Sigmoid colon (tissue), 7 donors: ENCODE data around the gene KIF11. TPM values are rescaled to one million over a fixed set of nuclear protein-coding genes. Genes with fewer than 3 reads are reported as not detected.

ENCODE experiments used
- DNase-seq: peaks from one replicate; pipeline ENCODE4 v3.0.0-alpha.2; 2019
- H3K27ac ChIP-seq, 4 donors: fragments of 200-600 bp; sonication (generic); one replicate each; pipeline ENCODE4 v1.5.1; 2016 to 2019; ENCODE audit warnings: mild to moderate bottlenecking in 1 of 4
- H3K27me3 ChIP-seq, 3 donors: fragments of 200-600 bp; sonication (generic); one replicate each; pipeline ENCODE4 v1.5.1; 2019; ENCODE audit warnings: mild to moderate bottlenecking in 1 of 3
- H3K36me3 ChIP-seq, 4 donors: fragments of 200-600 bp; sonication (generic); one replicate each; pipeline ENCODE4 v1.5.1; 2016 to 2019
- H3K4me1 ChIP-seq, 4 donors: fragments of 200-600 bp; sonication (generic); one replicate each; pipeline ENCODE4 v1.5.1; 2017 to 2019
- H3K4me3 ChIP-seq, 4 donors: fragments of 200-600 bp; sonication (generic); one replicate each; pipeline ENCODE4 v1.5.1; 2017 to 2019; ENCODE audit warnings: mild to moderate bottlenecking in 2 of 4, moderate library complexity in 1 of 4
- H3K9me3 ChIP-seq, 4 donors: fragments of 200-600 bp in 3 of 4; sonication (generic) in 3 of 4; one replicate each; pipeline versions ENCODE4 v1.5.1 to v1.6.1; 2013 to 2019
- EP300 ChIP-seq, 4 donors: sonication (generic); formaldehyde crosslinking; IDR thresholded peaks; one replicate each; pipeline ENCODE4 v1.6.1; 2017; ENCODE audit warnings: antibody characterized with exemption in 4 of 4
- POLR2A ChIP-seq, 2 donors: fragments of 450-650 bp; IDR thresholded peaks; one replicate each; pipeline ENCODE4 v1.6.1; 2016; ENCODE audit warnings: antibody characterized with exemption in 2 of 2, mild to moderate bottlenecking in 2 of 2, moderate library complexity in 2 of 2
- POLR2AphosphoS5 ChIP-seq, 4 donors: sonication (generic); formaldehyde crosslinking; IDR thresholded peaks; one replicate each; pipeline ENCODE4 v1.6.1; 2017; ENCODE audit warnings: antibody characterized with exemption in 4 of 4
- WGBS, 2 donors: extraction: QIAGEN DNeasy Blood & Tissue Kit; methylation state at CpG; one replicate each; pipeline ENCODE4 v1.1.7; 2013; 5-methylcytosine and 5-hydroxymethylcytosine counted together
- intact Hi-C: fragments of 100-400 bp; cut with DNase I; formaldehyde crosslinking; loops from one replicate; pipeline ENCODE4 v1.15.1; 2023
- polyA plus RNA-seq, 3 donors: library from polyadenylated mRNA; stranded (reverse); fragments of 200-250 nt; gene quantifications; one replicate each; pipeline ENCODE4 v1.2.3, GENCODE V29; 2013
- small RNA-seq, 3 donors: library from RNA; depleted of rRNA; stranded (forward); fragments of <200 nt; gene quantifications; one replicate each; pipeline ENCODE3, GENCODE V24; 2016
- total RNA-seq, 4 donors: library from RNA; depleted of rRNA; stranded (reverse); fragments of >200 nt; gene quantifications; one replicate each; pipeline ENCODE4 v1.1.0, GENCODE V29; 2016
- TF ChIP-seq, protein P1 (sequence below), 4 experiments: fragments of 450-650 bp in 3 of 4; fragments of 200-600 bp in 1 of 4; IDR thresholded peaks; one replicate each; pipeline ENCODE4 v1.5.1; 2016 to 2019; ENCODE audit warnings: antibody characterized with exemption in 4 of 4, mild to moderate bottlenecking in 3 of 4, moderate library complexity in 2 of 4
- donor health status: healthy with polysubstance abuse.
- donor health status: Bipolar disorder and iron deficiency.
- donor health status: healthy.

KIF11 gene
- total and polyA plus RNA-seq, 7 donors = 0.16 to 10.1 (median 0.95) TPM

DNA sequence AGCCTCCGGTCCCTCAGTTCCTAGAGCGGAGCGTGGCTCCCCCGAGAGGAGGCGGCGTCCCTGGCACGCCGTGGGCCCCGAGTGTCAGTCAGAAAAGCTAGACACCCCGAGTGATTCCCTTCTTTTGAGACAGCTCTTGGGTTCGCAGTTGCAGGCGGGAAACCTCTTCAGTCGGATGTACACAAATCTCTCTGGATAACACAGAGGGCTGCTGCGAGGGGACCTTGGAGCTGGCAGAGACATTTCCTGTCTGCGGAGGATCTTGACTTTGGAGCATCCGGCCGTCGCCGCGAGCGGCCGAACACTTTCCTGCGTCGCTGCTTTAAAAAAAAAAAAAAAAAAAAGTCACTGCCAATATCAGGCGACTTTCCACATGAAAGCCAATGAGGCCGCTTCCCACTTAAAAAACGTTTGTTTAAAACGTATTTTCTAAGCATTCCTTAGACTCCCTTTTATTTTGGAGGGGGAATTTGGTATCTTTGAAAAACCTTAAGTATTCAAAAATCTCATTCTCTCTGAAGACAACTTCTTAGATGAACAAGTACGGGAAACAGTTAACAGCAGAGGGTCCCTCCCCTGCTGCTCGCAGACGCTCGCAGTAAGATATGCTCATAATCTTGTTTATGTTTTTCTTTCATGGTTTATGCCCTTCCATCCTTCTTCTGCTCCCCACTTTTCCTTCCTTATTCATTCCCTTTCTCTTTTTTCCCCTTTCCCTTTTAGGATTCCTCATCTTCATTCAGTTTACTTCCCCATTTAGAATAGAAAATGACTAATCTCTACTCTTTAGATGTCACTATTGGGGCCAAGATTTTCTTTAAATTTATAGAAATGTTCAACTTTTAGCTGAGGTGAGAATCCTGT, 106.8 kb downstream of the KIF11 start:
- intact Hi-C loops = loop anchor here (2.0 to 10.0 kb wide), 2 partner anchors 57 to 185 kb away; no protein-coding TSS in a partner anchor
- H3K27me3 ChIP-seq = peaks cover 0 to 14% (median 0%) of the 10 kb centered on the region in 3 donors
- H3K4me1 ChIP-seq = peaks cover 0 to 18% (median 6%) of the 10 kb centered on the region in 4 donors
- H3K9me3 ChIP-seq = no peaks in the 10 kb centered on the region
- TF ChIP-seq POLR2AphosphoS5 (IDR thresholded peaks at IDR 0.05) (no peak), EP300 (IDR thresholded peaks at IDR 0.05) (no peak), POLR2A (IDR thresholded peaks at IDR 0.05) (no peak)
- TF ChIP-seq, protein P1, sequence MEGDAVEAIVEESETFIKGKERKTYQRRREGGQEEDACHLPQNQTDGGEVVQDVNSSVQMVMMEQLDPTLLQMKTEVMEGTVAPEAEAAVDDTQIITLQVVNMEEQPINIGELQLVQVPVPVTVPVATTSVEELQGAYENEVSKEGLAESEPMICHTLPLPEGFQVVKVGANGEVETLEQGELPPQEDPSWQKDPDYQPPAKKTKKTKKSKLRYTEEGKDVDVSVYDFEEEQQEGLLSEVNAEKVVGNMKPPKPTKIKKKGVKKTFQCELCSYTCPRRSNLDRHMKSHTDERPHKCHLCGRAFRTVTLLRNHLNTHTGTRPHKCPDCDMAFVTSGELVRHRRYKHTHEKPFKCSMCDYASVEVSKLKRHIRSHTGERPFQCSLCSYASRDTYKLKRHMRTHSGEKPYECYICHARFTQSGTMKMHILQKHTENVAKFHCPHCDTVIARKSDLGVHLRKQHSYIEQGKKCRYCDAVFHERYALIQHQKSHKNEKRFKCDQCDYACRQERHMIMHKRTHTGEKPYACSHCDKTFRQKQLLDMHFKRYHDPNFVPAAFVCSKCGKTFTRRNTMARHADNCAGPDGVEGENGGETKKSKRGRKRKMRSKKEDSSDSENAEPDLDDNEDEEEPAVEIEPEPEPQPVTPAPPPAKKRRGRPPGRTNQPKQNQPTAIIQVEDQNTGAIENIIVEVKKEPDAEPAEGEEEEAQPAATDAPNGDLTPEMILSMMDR (IDR thresholded peaks at IDR 0.05) = no peak
- no peak for DNase-seq
- WGBS, 2 donors = 3 to 5% methylated on average over 32 of the region's 32 CpGs
- H3K36me3 ChIP-seq = no peaks in the 10 kb centered on the region
- H3K4me3 ChIP-seq = peak overlapping the region; percentile 18 to 53 (median 44)
- H3K27ac ChIP-seq = peak overlapping the region; percentile 52 to 83 (median 68)

DNA sequence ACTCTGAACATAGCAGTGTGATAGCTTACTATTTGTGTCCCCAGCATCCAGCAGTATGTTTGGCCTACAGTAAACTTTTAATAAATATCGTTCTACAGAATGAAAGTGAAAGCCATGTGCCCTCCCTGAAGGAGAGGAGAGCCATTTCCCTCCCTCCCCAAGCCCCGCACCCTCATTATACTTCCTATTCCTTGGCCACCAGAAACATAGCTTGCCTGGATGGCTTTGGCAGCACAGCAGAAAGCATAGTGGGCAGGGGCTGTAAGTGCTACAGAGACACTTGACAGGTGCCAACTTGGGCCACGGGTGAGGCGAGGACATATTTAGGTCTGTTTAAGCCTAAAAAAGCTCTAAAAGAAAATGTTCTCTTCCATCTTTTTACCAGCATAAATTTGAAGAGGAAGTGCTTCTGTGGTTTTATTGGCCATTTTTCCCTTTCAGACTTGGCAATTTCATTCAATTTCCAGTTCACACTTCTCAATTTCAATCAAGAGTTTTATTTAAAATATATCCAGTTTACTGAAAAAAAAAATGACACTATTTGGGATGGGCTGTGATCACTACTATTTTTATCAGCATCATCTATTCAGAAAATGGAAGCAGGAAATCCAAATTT, 109.5 kb downstream of the KIF11 start:
- Histone ChIP-seq H3K4me3 (no peak overlapping the region), H3K36me3 (no peaks in the 10 kb centered on the region), H3K27ac (no peak overlapping the region), H3K9me3 (no peaks in the 10 kb centered on the region), H3K27me3 (no peaks in the 10 kb centered on the region), H3K4me1 (peaks cover 0 to 12% (median 4%) of the 10 kb centered on the region in 4 donors)
- DNase-seq = no peak
- 41 to 57% methylated on average over 4 of the region's 4 CpGs for WGBS, 2 donors
- TF ChIP-seq, protein P1 (IDR thresholded peaks at IDR 0.05) = no peak
- TF ChIP-seq POLR2AphosphoS5 (IDR thresholded peaks at IDR 0.05) (no peak), EP300 (IDR thresholded peaks at IDR 0.05) (no peak), POLR2A (IDR thresholded peaks at IDR 0.05) (no peak)
- intact Hi-C loops = no loop called here

Small RNA genes lying within 50 kb of the gene (small RNA-seq; reads per million reads assigned to genes)
- gene RN7SL644P = 0 reads per million in 3 donors

Other genes with a start within 250 kb of the KIF11 start
- gene IDE, start 19.0 kb upstream of the KIF11 start, total RNA-seq = 10 to 100 TPM; 23.3 to 32.9 (median 28.8) TPM
- gene IDE, start 19.0 kb upstream of the KIF11 start, polyA plus RNA-seq = 10 to 100 TPM in 1 of 3 donors, 1 to 10 TPM in 2; 7.8 to 12.3 (median 9.6) TPM
- gene HHEX, start 96.8 kb downstream of the KIF11 start, total RNA-seq = 1 to 10 TPM; 3.5 to 8.9 (median 6.6) TPM
- 10 to 100 TPM in 1 of 3 donors, 1 to 10 TPM in 2; 2.8 to 13.2 (median 6.6) TPM for gene HHEX, start 96.8 kb downstream of the KIF11 start, polyA plus RNA-seq